ENCODE data around the gene RC3H2.
"Not testable (repeated sequence)": the region's sequence is repeated elsewhere in the genome, so short reads cannot be mapped to it uniquely, and the experiment has no call there.

RC3H2 gene

DNA sequence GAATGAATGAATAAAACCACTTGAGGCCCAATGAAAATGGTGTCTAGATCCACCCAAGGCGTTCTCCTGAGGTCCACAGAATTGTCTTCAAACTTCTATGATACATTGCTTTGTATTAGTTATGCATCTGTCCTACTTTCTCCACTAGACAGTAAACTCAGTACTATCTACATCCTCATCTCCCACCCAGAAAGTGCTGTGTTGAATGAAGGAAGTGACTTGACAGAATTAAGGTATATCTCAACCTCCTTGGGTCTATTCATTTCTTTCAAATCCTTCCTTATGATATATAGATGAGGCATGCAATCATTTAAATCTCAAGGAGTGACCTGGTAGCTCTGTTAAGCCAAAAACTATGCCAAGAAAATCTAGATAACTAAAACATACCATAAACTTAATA is 61.0 kb downstream of the RC3H2 start:
- no peak for DNase-seq

DNA sequence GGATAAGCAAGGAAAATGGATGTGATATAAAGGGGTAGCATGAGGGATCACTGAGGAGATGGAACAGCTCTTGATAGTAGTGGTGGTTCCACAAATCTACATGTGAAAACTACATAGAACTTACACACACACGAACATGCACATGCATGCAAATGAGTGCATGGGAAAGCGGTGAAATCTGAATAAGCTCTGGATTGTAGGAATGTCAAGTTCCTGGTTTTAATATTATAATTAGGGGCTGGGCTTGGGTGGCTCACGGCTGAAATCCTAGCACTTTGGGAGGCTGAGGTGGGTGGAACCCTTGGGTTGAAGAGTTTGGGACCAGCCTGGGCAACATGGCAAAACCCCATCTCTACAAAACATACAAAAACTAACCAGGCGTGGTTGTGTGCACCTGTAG is 63.7 kb downstream of the RC3H2 start:
- DNase-seq = no peak

DNA sequence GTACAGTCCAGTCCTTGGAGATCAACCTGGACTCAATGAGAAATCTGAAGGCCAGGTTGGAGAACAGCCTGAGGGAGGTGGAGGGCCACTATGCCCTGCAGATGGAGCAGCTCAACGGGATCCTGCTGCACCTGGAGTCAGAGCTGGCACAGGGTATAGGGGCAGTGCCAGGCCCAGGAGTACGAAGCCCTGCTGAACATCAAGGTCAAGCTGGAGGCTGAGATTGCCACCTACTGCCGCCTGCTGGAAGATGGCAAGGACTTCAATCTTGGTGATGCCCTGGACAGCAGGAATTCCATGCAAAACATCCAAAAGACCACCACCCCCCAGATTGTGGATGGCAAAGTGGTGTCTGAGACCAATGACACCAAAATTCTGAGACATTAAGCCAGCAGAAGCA is 66.7 kb downstream of the RC3H2 start:
- not testable (repeated sequence) for DNase-seq

DNA sequence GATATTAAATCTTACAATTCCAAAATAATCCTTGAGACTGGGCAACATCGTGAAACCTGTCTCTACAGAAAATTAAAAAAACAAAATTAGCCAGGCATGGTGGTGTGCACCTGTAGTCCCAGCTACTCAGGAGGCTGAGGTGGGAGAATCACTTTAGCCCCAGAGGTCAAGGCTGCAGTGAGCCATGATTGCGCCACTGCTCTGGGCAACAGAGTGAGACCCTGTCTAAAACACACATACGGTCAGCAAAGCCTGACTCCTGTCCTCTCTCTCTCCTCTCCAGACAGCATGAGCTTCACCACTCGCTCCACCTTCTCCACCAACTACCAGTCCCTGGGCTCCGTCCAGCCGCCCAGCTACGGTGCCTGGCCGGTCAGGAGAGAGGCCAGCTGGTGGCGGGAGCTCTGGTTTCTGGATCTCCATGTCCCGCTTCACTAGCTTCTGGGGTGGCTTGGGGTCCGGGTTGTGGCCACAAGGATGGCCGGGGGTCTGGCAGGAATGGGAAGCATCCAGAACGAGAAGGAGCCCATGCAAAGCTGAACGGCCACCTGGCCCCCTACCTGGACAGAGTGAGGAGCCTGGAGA is 67.8 kb downstream of the RC3H2 start:
- no peak for DNase-seq

DNA sequence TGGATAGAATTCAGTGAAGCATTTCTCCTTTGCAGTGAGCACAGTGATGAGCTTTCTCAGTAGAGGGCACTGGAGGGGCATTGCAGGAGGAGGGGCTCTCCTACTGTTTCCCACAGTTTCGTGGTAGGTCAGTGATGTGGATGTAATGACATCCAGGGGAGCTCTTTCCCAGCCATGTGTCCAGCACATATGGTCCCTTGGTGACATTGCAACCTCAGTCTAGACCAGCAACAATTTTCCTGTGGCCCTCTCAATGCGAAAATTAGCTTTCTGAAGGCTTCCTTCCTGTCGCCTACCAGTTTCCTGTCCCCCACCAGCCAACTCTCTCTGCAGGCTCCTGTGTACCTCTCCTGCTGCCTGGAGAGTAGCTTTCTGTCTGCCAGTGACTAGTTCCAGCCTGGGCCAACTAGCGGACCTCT is 69.8 kb downstream of the RC3H2 start:
- no peak for DNase-seq

DNA sequence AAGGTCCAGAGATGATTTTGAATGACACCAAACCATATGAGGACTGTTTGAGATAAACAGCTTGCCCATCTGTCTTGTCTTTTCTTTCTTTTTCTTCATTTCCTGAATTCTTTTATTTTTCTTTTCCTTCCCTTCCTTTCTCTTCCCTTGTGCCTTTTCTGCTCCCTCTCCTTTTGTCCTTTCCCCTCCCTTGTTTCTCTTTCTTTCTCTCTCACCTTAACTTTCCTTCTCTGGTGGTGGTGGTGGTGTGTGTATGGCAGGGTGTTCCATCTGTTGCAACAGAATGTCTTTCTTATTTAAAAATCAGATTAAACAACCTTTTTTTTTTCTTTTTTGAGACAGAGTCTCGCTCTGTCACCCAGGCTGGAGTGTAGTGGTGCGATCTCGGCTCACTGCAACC is 73.0 kb downstream of the RC3H2 start:
- no peak for DNase-seq

DNA sequence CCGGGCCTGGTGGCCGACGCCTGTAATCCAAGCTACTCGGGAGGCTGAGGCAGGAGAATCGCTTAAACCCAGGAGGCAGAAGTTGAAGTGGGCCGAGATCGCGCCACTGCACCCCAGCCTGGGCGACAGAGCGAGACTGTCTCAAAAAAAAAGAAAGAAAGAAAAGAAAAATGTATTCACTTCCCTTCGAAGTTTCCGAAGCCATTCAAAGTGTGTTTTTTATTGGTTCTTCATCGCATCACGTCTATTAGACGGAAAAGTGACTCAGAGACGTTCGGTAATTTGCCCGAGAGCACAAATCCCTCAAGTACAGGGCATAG is 76.2 kb downstream of the RC3H2 start:
- not testable (repeated sequence) for DNase-seq

DNA sequence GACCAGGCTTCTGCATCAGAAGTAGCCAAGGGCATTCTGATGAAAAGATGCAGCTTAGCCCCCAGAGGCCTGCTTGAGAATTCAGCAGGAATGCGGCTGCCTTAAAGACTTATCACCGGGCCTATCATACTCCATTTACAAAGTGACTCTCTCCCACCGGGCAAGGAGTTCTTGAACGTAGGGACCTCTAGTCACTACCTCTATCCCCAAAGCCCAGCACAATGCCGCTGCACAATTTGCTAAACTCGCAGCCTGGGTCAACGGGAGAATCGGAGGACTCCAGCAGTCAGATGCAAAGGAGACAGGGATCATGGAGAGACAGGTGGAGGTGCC is 77.4 kb downstream of the RC3H2 start:
- DNase-seq = peak in 2 of 3 donors; percentile 18 to 19

DNA sequence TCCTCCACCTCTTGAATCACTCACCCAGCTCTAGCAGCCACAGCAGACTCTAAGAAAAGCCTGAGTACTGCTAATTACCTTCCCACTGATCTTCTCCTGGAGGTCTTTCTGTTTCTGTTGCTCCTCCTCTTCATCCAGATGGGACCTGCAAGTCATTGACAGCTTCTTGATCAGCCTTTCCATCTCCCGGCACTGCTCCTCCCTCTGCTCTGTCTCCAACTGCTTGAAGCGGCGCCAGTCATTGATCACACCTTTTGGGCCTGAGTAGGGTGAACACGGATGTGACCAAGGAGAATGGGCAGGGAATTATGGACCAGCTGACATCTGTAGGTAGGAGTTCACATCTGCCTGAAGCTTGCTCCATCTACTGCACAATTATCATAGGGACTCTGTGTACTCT is 82.2 kb downstream of the RC3H2 start:
- DNase-seq = no peak

DNA sequence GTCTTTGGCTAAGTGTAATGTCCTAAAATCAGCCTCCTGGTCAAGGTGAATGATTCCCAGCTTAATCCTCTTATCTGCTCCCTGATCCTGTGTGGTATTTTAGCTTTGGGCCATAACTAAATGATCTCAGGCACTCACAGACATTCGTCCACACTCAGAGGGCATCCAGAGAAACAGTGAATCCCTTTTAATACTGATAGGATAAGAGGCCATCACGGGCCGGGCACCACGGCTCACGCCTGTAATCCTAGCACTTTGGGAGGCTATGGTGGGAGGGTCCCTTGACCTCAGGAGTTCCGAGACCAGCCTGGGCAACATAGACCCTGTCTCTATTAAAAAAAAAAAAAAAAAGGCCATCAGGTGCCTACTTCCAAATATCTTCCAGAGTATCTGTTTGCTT is 83.1 kb downstream of the RC3H2 start:
- no peak for DNase-seq

DNA sequence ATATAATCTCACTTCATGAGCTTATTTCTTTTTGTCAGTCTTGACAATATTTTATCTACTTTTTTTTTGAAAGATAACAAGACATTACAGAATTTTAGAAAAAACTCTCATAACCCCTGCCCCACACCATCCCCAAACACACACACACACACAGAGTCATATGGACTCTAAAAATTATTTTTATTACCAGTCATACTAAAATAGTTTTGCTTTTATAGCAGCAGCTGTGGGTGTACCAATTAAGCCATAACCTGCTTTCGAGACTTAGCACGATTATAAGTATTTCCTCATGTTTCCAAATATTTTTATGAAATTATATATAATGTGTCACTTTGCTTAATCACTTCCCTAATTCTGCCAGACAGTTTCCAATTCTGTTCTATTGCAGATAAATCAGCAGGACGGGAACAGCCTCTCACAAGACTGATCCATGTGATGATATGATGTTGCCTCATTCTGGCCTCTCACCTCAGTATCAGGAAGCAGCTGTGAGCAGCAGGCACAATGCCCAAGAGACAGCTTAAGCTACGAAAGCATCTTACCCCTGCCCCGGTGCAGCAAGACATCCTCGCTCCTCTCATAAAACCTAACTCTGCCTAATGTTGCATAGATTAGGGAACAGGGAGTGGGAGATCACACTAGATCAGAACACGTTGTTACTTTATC is 83.7 kb downstream of the RC3H2 start:
- DNase-seq = peak; percentile 85 to 93 (median 90)

DNA sequence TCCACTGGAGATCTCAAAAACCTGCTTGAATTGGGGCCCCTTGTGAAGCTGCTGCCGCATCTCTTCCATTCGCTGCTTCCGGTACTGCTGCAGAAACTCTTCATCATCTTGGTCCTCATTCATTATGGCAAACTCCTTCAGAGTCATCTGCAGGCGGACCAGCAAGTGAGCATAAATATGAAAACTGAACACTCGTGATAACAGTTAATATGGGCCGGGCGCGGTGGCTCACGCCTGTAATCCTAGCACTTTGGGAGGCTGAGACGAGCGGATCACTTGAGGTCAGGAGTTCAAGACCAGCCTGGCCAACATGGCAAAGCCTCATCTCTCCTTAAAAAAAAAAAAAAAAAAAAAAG is 84.7 kb downstream of the RC3H2 start:
- DNase-seq = no peak

DNA sequence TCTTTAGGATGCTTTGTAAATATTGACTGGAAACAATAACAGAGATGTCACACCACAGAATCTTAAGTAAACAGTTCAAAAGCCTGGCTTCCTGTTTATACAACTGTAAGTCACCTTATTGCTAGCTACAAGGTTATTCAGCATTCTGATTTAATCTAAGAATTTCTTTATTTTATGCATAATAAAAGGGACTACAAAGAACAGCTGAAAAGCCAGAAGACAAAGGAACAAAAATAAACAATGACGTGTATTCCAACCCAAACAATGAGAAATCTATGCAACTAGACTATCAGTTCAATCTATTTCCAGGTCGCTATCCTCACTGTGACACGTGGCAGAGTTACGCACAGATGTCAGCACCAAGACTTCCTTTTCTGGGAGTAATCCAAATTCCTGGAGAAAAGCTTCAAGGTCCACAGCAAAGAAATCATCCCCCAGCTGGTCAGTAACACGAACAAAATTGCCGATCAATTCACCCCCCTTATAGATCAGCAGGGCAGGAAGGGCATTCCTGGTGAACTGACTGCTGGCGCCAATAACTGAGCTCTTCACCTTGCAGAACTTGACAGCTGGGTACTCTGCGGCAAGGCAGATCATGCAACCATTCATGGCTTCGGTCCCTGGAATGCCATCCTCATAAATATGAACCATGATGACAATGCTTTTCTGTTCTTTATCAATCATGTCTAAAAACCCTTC is 85.2 kb downstream of the RC3H2 start:
- DNase-seq = no peak

DNA sequence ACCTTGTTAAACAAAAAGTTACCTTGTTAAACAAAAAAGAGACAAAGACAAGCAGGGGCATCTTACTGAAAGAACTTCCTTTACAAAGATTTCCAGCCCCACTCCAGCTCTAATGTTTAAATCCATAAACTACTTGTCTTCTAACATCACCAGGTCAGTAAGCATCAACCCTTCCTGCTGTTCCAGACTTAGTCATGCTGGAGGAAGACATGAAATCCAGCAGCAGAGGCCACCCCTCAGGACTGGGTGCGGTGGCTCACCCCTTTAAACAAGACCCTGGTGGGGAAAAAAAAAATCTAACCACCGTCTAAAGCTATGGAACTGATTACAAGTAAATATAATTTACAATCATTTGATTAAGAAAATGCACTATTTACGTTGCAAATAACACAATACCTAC is 85.8 kb downstream of the RC3H2 start:
- DNase-seq = no peak

DNA sequence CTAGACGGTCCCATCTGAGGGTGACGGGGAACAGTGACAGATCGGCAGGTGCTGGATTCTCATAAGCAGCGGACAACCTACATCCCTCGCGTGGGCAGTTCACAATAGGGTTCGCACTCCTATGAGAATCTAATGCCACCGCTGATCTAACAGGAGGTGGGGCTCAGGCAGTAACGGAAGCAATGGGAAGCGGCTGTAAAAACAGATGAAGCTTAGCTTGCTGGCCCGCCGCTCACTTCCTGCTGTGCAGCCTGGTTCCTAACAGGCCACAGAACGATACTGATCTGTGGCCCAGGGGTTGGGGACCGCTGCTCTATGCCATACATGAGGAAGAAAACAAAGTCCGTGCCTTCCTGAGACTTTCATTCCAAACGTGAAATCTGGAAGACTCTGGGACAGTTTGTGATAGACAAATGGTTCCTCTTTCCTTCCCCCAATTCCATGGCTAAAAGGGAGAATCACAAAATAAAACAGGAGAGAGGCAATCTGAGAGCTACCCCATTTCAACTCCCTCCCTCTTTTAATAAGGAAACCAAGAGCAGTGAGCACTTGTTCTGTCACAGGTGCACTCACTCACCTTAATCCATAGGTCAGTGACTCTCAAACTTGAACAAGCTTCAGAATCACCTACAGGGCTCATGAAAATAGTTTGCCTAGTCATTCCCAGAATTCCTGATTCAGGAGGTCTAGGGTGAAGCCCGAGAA is 88.8 kb downstream of the RC3H2 start:
- DNase-seq = peak; percentile 30 to 51 (median 38)

DNA sequence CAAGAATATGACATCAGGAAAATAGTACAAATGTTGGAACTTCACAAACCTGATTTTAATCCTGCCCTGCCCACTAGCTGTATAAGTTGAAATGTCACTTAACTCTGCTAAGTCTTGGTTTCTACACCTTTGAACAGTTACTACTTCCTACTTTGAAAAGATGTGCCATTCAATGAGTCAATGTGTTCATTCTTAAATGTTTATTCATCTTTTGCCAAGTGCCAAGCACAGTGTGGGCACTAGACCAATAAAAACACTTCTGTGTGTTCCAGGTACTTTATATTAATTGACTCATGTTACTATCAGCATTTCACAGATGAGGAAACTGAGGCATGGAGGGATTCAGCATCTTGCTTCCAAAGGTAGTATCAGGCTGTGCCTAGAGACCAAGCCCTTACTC is 89.6 kb downstream of the RC3H2 start:
- DNase-seq = peak in 1 of 3 donors; percentile 24

DNA sequence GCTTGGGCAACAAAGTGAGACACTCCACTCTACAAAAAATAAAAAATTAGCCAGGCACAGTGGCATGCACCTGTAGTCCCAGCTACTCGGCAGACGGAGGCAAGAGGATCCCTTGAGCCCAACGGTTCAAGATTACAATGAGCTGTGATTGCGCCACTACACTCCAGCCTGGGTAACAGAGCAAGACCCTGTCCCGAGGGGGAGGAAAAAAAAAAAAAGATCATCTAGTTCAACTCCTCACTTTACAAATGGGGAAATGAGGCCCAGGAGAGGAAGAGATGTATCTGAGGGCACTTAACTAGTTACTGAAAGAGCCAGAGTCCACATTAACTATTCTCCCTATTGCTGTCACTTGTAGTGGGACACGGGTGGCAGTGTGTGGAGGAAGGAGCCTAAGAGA is 90.6 kb downstream of the RC3H2 start:
- peak in 1 of 3 donors; percentile 10 for DNase-seq

DNA sequence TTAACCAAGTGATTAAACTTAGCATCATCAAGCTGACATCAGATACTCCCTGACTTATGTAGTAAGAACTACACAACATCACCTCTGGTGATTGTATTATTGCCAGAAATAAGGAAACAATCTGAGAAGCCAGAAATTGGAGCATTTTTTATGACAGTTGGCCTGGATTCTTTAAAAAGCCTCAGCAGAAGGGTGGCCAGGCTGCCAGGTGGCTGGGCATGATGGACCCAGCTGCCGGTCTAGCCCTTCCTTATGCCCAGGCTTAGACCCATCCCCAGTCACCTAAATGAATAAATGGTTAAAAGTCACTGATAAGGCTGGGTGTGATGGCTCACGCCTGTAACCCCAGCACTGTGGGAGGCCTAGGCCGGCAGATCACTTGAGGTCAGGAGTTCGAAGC is 92.4 kb downstream of the RC3H2 start:
- no peak for DNase-seq

DNA sequence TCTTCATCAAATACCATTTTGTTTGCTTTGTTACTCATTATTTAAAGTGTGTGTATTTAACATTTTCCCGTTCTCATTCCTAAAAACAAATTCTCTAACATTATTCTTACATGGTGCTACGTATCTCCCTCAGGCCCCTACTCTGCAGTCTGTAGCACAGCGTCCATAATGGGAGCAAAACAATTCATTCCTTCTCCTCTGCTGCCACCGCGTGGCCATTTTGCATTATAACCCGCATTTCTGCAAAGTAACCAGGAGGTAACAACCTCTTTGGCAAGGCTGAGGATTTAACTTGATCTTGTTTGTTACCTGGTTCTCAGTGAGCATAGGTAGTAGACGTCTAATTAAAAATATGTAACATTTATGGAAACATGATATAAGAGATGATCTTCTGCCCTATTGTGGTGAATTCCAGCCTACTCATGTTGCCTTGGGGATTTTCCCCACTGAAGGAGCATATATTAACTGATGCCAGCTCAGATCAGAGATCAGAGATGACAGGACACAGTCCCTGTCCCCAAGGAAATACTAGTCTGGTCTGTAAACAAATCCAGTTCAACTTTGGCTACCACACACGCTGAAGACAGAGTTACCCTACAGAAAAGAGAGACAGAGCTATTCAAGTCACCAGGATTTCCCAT is 94.7 kb downstream of the RC3H2 start:
- peak; percentile 82 to 87 (median 84) for DNase-seq

DNA sequence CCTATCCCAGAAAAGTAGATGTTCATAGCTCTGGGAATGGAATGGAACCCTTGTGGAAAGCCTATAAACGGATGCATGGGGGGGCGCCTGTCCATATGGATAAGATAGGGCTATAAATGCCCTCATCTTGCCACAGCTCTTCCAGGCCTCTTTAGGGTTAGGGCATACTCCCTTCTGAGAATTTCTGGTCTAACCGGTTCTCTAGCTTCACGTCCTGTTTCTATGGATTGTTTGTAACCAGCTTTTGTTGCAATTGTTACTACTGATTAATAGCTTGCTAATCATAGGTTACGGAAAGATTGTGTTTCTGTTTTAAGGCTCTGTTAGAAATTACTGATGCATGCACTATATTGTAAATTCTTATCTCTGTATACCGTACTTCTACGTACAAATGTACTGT is 95.9 kb downstream of the RC3H2 start:
- not testable (repeated sequence) for DNase-seq

DNA sequence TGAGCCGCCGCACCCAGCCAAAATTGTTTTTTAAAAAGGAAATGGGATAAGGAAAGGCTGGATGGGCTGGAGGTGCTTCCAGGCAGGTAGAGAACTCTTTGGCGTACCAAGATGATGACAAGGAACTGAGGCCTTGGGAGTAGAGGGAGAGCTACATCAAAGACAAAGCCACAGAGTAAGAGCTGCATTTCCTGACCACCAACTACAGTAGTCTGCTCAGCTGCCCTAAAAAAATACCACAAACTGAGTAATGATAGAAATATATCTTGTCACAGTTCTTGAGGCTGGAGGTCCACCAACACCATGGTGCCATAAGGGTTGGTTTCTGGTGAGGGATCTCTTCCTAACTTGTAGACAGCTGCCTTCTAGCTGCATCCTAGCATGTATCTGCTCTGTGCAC is 97.0 kb downstream of the RC3H2 start:
- DNase-seq = no peak

DNA sequence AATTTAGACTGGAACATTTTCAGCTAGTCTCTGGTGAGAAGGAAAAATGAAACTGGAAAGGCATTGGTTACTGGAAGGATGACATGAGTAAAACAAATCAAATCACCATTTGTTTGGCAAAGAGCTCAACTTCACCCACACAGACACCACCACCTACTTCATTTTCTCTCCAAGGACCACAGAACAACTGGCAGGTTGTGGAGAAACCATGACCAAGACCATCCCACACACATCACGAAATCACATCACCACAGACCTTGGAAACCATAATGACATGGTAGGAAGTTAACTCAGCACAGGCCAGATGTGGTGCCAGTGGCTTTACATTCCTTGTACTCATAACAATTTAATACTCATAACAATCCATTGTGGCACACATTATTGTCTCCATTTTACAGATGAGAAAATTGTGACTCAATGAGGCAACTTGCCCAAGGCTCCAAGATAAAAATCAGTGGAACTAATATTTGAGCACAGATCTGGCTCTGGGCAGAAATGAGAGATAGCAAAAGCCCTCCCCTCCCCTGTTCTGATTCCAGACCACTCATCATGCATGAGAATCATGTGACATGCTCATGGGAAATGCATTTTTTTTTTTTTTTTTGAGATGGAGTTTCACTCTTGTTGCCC is 97.8 kb downstream of the RC3H2 start:
- DNase-seq = peak; percentile 53 to 80 (median 61)

DNA sequence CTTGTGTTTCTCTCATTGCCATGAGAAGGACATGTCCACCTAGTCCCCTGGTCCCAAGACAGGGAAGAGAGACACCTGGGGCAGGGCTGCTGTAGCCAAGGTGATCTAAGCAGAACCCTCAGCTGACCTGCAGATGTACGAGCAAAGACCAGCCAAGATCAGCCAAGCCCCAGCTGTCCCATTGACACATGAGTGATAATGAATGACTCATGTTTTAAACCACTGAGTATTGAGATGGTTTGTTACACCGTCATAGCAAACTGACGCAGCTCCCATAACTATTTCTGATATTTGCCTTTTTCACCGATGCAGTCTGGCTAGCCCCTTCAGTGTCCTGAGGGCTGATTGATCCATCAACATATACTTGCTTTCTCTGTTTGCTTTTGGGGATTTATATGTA is 98.5 kb downstream of the RC3H2 start:
- no peak for DNase-seq
